CD4-positive, alpha-beta T cell treated with Interleukin-15 for 1 hour (primary cell): ENCODE results near the gene SEPTIN3.
A peak's percentile ranks its signal among the peaks of the same experiment; 100 is the strongest.
"Not testable (repeated sequence)": the region's sequence is repeated elsewhere in the genome, so short reads cannot be mapped to it uniquely, and the experiment has no call there.

Source experiments
- DNase-seq: peaks from one replicate; pipeline ENCODE4 v3.0.0-alpha.2; 2020

The SEPTIN3 gene

DNA sequence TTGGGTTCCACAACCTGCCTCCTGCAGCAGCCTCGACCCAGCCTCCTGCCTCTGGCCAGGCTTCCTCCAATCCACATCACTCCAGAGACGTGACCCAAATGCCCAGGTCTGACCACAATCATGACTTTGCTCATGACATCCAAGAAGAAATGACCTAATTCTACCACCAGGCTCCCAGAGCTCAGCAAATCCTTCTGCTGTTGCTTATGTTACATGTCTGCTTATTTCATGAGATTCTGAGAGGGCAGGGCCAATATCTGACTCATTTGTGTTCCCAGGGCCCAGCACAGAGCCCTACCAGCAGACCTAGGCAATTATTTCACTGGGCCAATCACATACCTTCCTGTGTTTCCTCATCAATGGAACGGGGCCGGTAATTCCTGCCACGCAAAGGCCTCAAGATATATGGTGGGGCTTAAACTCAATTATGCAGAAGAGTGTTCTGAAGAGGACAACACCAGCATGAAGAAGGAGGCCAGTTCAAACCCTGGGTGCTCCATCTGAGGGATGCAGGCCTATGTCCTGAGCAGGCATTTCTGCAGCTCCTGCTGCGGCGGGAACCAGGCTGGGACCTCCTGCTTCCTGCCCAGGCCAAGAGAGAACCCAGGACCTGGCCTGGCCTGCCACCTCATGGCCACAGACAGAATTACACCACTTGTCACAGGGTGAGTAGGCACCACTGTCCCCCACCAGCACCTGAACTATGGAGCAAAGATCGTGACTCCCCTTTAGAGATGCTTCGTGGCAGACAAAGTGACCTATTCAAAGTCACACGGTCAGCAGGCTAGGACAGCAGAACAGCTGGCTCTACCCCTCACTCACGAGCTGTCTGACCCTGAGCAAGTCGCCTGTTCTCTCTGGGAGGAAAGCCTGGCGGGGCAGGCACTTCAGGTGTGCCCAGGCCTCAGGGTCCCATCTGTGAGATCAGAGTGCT lies 28.1 kb upstream of the SEPTIN3 start:
- peak; percentile 90 for DNase-seq

DNA sequence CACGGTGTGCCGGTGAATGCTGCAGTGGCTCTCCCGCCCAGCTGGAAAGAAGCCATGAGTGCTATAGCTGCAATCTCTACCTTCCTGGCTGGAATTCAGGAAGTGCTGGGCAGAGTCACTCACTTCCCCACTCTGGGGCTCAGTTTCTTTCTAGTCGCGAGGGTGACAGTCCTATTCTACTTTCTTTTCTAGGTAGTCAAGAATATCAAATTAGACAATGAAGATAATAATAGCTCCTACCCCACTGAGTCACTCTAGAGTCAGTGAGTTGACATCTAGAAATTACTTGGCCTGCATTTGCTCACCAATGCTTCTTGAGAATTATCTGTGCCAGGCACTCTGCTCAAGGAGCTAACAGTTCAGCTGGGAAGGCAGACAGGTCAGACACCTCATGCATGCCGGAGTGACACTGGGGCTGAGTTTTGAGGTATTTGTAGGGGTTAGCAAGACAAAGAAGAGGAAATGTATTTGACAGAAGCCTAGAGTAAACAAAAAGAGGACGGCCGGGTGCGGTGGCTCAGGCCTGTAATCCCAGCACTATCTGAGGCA lies 25.5 kb upstream of the SEPTIN3 start:
- no peak for DNase-seq

GRCh38 chr22:41946629-41947423 lies 22.4 kb upstream of the SEPTIN3 start, which contains the start of gene CENPM:
CENPM (minus strand) TSS chr22:41947152; CDS start chr22:41947076, 76 bp downstream.
- peak; percentile 84 for DNase-seq

DNA sequence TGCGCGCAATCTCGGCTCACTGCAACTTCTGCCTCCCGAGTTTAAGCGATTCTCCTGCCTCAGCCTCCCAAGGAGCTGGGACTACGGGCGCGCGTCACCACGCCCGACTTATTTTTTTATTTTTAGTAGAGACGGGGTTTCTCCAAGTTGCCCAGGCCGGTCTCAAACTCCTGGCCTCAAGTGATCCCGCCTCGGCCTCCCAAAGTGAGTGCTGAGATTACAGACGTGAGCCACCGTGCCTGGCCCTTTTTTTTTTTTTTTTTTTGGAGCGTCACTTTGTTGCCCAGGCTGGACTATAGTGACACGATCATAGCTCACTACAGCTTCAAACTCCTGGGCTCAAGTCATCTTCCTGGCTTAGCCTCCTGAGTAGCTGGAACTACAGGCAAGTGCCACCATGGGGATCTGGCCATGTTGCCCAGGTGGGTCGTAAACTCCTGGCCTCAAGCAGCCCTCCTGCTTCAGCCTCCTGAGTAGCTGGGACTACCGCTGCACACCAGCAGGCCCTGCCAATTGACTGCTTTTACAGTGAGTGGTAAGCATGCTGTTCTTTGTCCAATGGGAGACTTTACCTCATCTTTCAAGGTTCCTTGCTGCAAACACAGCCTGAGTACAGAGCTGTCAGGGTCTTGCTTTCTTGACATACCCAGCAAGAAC lies 21.7 kb upstream of the SEPTIN3 start:
- DNase-seq, result no peak

DNA sequence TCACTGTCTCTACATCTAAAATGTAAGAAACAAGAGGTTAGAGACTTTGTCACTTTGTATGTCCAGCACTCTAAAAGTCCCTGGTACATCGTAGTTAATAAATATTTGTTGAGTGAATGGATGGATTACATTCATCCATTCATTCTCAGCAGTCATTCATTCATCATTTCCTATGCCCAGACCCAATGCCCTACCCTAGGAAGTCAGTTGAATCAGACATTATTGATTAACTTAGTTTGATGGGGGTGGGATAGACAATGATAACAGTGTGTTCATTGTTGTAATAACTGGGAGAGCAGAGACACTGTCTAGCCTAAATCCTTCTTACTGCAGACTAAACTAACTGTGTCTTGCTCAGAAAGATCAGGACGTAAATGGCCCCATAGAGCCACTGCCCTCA lies 21.1 kb upstream of the SEPTIN3 start:
- no peak for DNase-seq

- not testable (repeated sequence) for DNase-seq
Observed at GRCh38 chr22:41948928-41949296, 20.3 kb upstream of the SEPTIN3 start.

GRCh38 chr22:41949297-41949965 lies 19.8 kb upstream of the SEPTIN3 start:
- no peak for DNase-seq

DNA sequence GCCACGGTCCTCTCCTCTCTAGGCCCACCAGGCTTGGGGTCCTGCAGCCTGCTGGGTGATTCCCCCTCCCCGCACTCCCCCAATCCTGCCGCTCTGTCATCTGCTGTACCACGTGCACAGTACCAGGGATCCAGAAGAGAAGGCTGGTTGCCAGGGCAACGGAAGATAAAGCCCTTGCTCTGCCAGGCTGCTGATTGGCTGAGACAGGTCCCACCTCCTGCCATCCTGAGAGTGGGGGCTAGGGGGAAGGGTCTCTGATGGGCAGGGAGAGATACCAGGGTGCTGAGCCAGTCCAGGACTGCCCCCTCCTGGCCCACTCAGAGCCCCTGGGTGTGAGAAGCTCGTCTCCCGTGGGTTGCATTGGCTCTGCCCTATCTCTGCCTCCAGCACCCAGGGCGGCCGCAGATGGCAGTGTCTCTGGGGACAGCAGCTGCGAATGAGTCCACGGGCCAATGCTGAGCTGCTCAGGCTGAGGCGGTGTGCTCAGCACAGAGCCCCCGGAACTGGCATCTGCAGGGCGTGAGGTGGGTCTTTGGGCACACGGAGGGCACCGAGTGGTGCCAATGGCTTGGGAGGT lies 17.3 kb upstream of the SEPTIN3 start, which contains the start of gene SMIM45:
Gene SMIM45 (plus strand): TSS at position 253 of the 577 bp plus-strand sequence.
- peak; percentile 41 for DNase-seq

DNA sequence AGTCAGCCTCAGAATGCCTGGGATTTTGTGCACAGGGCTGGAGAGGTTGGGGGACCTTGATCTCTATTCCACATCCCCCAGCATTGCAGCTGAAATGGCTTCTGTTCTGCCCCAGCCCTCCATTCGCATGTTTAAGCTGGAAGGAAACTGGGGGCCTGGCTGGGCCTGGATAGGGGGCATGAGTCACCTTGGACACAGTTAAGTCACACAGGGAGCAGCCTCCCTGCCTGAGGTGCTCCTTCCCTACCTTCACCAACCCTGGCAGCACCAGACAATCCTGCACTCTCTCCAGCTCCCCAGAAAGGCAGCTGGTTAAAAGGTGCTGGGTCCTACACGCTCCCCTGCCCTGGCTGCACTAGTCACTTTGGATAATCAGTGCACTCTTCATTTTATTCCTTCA lies 16.5 kb upstream of the SEPTIN3 start:
- DNase-seq, result no peak

GRCh38 chr22:41957941-41958556 lies 11.2 kb upstream of the SEPTIN3 start:
- DNase-seq, result no peak

DNA sequence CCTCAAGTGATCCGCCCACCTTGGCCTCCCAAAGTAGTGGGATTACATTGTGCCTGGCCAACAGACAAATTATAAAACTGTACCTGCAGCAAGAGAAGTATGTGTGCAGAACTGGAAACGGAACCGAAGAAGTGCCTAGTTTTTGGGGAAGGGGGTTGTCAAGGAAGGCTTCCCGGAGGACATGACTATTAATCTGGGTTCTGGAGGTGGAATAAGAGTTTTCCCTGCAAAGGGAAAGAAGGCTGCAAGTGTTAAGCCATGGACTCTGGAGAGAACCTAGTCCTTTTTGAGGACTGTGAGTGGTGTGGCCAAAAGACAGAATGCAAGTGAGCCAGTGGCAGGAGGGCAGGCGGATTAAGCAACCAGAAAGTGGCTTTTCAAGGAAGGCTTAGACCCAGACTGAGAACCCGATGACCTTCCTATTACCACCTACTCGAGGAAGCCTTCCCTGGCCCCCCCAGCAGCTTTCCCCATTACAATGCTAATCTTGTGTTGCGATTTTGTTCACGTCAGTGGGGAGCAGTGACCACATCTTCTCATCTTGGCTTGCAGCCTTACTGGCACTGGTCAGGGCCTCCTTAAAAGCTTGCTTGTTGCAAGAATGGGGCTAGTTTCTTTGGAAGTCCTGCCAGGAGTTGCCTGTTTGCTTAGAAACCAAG lies 5.7 kb upstream of the SEPTIN3 start:
- DNase-seq, result no peak

DNA sequence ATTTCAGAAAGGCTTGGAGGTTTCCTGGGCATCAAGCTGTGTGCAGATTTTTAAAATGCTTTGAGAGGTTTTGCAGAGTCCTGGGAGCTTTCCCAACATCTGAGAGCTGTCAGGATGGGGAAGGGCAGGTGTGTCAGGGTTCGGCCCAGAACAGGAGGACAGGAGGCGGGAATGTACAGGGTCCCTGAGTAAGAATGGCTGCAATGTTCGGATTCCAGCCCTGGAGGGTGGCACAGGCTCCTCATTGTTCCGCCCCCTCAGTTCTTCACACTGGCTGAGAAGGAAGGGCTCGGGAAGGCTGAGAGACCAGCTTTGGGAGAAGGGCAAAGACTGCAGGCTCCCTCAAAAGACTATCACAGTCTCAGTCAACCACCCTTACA lies 5.1 kb upstream of the SEPTIN3 start:
- DNase-seq, result no peak

DNA sequence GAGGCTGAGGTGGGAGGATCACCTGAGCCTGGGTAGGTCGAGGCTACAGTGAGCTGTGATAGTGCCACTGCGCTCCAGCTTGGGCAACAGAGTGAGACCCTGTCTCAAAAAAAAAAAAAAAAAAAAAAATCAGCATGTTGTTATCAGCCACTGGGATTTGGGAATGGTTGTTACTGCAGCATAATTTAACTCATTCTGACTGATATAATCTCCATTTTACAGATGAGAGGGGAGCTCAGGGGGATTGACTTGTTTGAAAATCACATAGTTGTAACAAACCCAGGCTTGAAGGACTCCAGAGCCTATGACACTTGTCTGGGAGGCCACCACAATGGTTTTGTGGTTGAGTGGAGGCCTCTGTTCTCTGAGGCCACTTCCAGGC lies 3.0 kb upstream of the SEPTIN3 start:
- no peak for DNase-seq

DNA sequence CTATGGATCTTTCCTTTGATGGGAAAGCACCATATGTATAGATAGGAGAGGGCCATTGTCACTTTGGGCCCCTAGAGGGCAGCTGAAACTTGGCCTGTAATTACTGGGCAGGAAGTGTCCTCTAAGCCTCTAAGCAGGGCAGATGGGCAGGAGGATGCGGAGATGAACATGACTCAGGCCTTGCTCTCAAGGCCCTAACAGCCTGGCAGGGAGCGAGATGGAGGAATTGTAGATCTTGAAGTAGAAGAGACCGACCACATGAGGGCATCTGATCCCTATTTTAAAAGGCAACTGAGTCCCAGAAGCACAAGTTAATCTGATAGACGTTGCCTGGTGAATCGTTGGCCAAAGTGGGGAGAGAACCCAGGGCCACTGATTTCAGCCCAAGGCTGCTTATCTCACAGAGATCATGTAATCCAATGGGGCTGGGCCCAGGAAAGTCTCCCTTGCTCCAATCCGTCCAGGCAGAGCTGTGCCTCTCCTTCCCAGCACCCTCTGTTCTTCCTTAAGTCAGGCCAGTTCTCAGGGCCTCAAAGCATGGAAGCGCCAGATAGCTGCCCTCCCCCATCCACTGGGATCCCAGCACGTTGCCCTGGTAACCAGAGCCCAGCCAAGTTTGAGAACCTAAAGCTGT lies 2.5 kb upstream of the SEPTIN3 start:
- DNase-seq, result peak; percentile 60

DNA sequence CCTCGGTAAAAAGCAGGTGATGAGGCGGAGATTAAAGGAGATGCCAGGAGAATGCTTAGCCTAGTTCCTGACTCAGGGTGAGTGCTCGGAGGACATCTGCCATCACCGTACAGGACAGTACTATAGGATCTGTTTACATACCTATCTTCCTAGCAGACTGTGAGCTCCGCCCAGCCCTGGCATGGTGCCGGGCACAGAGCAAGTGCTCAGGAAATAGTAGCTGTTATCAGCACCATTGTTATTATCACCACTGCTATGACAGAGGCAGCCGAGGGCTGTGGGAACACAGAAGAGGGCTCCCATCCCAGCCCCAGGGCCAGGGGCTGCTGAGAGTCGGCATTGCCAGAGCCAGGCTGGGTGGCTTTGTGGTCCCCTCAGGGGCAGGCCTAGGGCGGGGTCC lies 642 bp upstream of the SEPTIN3 start:
- no peak for DNase-seq

- DNase-seq, result no peak
Observed at GRCh38 chr22:41970601-41971000, 1.4 kb downstream of the SEPTIN3 start.

DNA sequence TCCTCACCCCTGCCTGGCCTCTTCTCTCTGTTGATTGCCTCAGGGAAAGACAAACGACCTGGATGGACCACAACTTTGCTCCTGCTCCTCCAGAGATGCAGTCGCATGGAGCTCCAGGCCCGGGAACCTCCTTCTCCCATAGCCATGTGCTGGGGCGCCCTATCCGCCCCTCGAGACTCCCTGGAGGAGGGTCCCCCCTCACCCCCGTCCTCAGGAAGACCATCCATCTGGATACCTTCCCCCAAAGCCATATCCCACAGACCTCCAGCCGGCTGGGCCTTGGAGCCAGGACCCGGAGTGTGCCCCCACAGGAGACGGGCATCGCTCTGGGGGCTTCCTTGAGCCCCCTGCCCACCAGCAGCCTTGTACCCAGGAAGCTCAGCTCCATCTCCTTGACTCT lies 2.2 kb downstream of the SEPTIN3 start:
- DNase-seq, result no peak

DNA sequence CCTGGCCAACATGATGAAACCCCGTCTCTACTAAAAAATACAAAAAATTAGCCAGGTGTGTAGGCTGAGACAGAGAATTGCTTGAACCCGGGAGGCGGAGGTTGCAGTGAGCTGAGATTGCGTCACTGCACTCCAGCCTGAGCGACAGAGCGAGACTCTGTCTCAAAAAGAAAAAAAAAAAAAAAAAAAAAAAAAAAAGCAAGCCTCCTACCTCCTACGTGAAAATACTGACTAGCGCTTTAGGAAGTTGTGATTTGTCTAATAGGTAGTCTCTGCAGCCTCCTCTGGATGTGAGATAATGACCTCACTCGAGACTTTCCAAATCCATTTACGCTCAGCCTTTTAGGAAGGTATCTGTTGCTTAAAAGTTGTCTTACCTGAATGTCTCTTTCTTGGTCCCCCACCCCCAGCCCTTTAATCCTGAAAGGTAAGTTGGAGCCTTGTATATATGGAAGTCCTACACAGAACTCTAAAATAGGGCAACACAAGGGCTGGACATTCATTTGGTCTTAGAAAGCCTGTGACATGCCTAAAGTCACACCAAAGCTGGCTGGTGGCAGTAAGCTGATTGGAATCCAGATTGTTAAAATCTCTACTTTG lies 5.5 kb downstream of the SEPTIN3 start:
- DNase-seq, result no peak

DNA sequence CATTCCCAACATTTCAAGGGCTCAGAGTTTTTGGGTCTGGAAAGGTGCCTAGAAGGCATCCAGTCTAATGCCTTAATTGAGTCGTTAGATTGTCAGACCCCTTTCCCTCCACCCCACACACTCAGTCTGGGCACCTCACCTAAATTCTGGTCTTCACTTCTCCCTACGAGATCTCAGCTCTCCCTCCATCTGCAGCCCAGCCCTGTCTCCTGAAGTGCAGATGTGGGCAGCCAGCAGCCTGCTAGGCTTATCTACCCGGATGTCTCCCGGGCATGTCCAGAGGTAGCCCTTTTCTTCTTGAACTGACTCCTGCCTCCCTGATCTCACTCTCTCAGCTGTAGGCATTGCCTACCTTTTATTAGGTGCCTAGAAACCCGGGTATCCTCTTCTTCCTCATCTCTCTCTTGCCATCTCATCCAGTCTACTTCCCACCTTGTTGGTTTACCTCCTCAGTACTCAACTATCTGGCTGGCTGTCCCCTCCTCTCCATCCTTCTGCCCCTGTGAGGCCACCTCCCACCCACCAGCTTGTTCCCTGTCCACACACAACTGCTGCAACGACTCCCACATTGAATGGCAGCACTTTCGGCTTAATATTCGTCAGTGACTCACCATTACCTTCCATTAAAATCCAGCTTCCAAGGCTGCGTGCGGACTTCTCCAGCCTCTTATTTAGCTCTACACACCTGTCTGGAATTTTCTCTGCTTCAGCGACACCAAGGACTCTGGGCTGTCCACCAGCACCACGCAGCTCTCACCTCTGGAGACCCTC lies 6.2 kb downstream of the SEPTIN3 start:
- DNase-seq, result no peak
